Left lung (tissue), 10 donors: ENCODE measurements around the gene CIDEB. TPM values are rescaled to one million over a fixed set of nuclear protein-coding genes. Genes with fewer than 3 reads are reported as not detected.

Experiments
- ATAC-seq: fragments of 200-7000 bp; cut with Tn5 transposase; one replicate; pipeline ENCODE4 v1.9.1; 2020; ENCODE audit warnings: moderate library complexity
- DNase-seq, 4 donors: peaks; one replicate each; pipeline ENCODE4 v3.0.0-alpha.2; 2013 to 2020
- H3K27ac ChIP-seq, 2 donors: fragments of 200-600 bp; sonication (generic) in 1 of 2; one replicate each; pipeline versions ENCODE4 v1.5.0 to v1.8.0; 2020 to 2021
- H3K27me3 ChIP-seq, 2 donors: fragments of 200-600 bp; sonication (generic) in 1 of 2; one replicate each; pipeline versions ENCODE4 v1.5.0 to v1.8.0; 2020 to 2021
- H3K36me3 ChIP-seq, 2 donors: fragments of 200-600 bp; sonication (generic) in 1 of 2; one replicate each; pipeline versions ENCODE4 v1.5.0 to v1.8.0; 2020 to 2021
- H3K4me1 ChIP-seq, 2 donors: fragments of 200-600 bp; one replicate each; pipeline ENCODE4 v1.8.0; 2021
- H3K4me3 ChIP-seq, 2 donors: fragments of 200-600 bp; sonication (generic) in 1 of 2; one replicate each; pipeline versions ENCODE4 v1.5.0 to v1.8.0; 2020 to 2021; ENCODE audit warnings: mild to moderate bottlenecking in 1 of 2
- H3K9me3 ChIP-seq, 2 donors: fragments of 200-600 bp; sonication (generic) in 1 of 2; one replicate each; pipeline versions ENCODE4 v1.5.0 to v1.8.0; 2020 to 2021
- intact Hi-C, 2 donors: fragments of 100-400 bp; cut with DNase I; formaldehyde crosslinking; loops; one replicate each; pipeline versions ENCODE4 v1.11.2 to v1.14.2; 2022
- polyA plus RNA-seq, 6 donors: library from polyadenylated mRNA; unstranded; fragments of 120-200 nt; gene quantifications; one replicate each; pipeline ENCODE4 v1.2.1, GENCODE V29; 2013; ENCODE audit not compliant: insufficient read length in 6 of 6
- total RNA-seq, 2 donors: library from RNA; stranded (reverse); fragmentation: NEBNext Ultra II Directional; extraction: Animal tissue kit (Norgen Biotek cat#: 25700); gene quantifications; one replicate each; pipeline ENCODE4 v1.2.1, GENCODE V29; 2021
- TF ChIP-seq, protein P1 (sequence below), 2 donors: fragments of 200-600 bp; sonication (generic) in 1 of 2; IDR thresholded peaks; one replicate each; pipeline versions ENCODE4 v1.5.0 to v1.8.0; 2021; ENCODE audit warnings: antibody characterized with exemption in 2 of 2
- donor health status: DM: no; HTN: yes; CAD: no.
- donor health status: DM: no; HTN: no; CAD: no.

CIDEB gene
- total and polyA plus RNA-seq, 8 donors = 9.2 to 22.7 (median 13.9) TPM

- H3K4me3 ChIP-seq = no peak overlapping the region
- TF ChIP-seq, protein P1, sequence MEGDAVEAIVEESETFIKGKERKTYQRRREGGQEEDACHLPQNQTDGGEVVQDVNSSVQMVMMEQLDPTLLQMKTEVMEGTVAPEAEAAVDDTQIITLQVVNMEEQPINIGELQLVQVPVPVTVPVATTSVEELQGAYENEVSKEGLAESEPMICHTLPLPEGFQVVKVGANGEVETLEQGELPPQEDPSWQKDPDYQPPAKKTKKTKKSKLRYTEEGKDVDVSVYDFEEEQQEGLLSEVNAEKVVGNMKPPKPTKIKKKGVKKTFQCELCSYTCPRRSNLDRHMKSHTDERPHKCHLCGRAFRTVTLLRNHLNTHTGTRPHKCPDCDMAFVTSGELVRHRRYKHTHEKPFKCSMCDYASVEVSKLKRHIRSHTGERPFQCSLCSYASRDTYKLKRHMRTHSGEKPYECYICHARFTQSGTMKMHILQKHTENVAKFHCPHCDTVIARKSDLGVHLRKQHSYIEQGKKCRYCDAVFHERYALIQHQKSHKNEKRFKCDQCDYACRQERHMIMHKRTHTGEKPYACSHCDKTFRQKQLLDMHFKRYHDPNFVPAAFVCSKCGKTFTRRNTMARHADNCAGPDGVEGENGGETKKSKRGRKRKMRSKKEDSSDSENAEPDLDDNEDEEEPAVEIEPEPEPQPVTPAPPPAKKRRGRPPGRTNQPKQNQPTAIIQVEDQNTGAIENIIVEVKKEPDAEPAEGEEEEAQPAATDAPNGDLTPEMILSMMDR (IDR thresholded peaks at IDR 0.05) = no peak
- ATAC-seq (no peak), DNase-seq (no peak)
- intact Hi-C loops = no loop called here
- H3K27me3 ChIP-seq = no peaks in the 10 kb centered on the region
- H3K27ac ChIP-seq = no peak overlapping the region
- no peaks in the 10 kb centered on the region for H3K4me1 ChIP-seq
- peaks cover 0 to 25% of the 10 kb centered on the region in 2 donors for H3K36me3 ChIP-seq
- no peaks in the 10 kb centered on the region for H3K9me3 ChIP-seq
These were observed 45.8 kb downstream of the CIDEB start for GRCh38 chr14:24261969-24262327.

- no peak for ATAC-seq
- TF ChIP-seq, protein P1 (IDR thresholded peaks at IDR 0.05) = no peak
These were observed 46.4 kb downstream of the CIDEB start for GRCh38 chr14:24261256-24261968.

GRCh38 chr14:24260780-24261157 lies 47.0 kb downstream of the CIDEB start:
- intact Hi-C loops = no loop called here
- no peak for ATAC-seq
- no peaks in the 10 kb centered on the region for H3K9me3 ChIP-seq
- peaks cover 0 to 14% of the 10 kb centered on the region in 2 donors for H3K36me3 ChIP-seq
- H3K4me1 ChIP-seq = no peaks in the 10 kb centered on the region
- DNase-seq = no peak
- TF ChIP-seq, protein P1 (IDR thresholded peaks at IDR 0.05) = no peak
- H3K4me3 ChIP-seq = no peak overlapping the region
- no peak overlapping the region for H3K27ac ChIP-seq
- H3K27me3 ChIP-seq = no peaks in the 10 kb centered on the region

More at GRCh38 chr14:24261256-24261968, 46.4 kb downstream of the CIDEB start:
- DNase-seq = no peak
- Histone ChIP-seq H3K27ac (no peak overlapping the region), H3K4me3 (no peak overlapping the region), H3K9me3 (no peaks in the 10 kb centered on the region), H3K4me1 (no peaks in the 10 kb centered on the region), H3K36me3 (peaks cover 0 to 19% of the 10 kb centered on the region in 2 donors), H3K27me3 (no peaks in the 10 kb centered on the region)
- intact Hi-C loops = no loop called here

- ATAC-seq (peak; percentile 25), DNase-seq (no peak)
- no peak overlapping the region for H3K27ac ChIP-seq
- peaks cover 0 to 14% of the 10 kb centered on the region in 2 donors for H3K36me3 ChIP-seq
- TF ChIP-seq, protein P1 (IDR thresholded peaks at IDR 0.05) = no peak
- no peaks in the 10 kb centered on the region for H3K4me1 ChIP-seq
- H3K9me3 ChIP-seq = no peaks in the 10 kb centered on the region
- H3K27me3 ChIP-seq = no peaks in the 10 kb centered on the region
- no peak overlapping the region for H3K4me3 ChIP-seq
- intact Hi-C loops = no loop called here
These were observed 47.6 kb downstream of the CIDEB start for GRCh38 chr14:24260026-24260779.

- TF ChIP-seq, protein P1 (IDR thresholded peaks at IDR 0.05) = no peak
- H3K4me3 ChIP-seq = no peak overlapping the region
- no peaks in the 10 kb centered on the region for H3K4me1 ChIP-seq
- no peaks in the 10 kb centered on the region for H3K9me3 ChIP-seq
- H3K27ac ChIP-seq = no peak overlapping the region
- DNase-seq (peak in 2 of 4 donors; percentile 36 to 57), ATAC-seq (peak; percentile 68)
- H3K36me3 ChIP-seq = peaks cover 0 to 17% of the 10 kb centered on the region in 2 donors
- H3K27me3 ChIP-seq = no peaks in the 10 kb centered on the region
- intact Hi-C loops = no loop called here
These were observed 48.3 kb downstream of the CIDEB start for GRCh38 chr14:24259282-24260025.
